ENCODE data around the gene USP7. TPM values are rescaled to one million over a fixed set of nuclear protein-coding genes. Genes with fewer than 3 reads are reported as not detected.

USP7 gene
- polyA plus RNA-seq, 1 of the 3 experiments (the other 2 are of a cell fraction): 8.6 TPM

DNA sequence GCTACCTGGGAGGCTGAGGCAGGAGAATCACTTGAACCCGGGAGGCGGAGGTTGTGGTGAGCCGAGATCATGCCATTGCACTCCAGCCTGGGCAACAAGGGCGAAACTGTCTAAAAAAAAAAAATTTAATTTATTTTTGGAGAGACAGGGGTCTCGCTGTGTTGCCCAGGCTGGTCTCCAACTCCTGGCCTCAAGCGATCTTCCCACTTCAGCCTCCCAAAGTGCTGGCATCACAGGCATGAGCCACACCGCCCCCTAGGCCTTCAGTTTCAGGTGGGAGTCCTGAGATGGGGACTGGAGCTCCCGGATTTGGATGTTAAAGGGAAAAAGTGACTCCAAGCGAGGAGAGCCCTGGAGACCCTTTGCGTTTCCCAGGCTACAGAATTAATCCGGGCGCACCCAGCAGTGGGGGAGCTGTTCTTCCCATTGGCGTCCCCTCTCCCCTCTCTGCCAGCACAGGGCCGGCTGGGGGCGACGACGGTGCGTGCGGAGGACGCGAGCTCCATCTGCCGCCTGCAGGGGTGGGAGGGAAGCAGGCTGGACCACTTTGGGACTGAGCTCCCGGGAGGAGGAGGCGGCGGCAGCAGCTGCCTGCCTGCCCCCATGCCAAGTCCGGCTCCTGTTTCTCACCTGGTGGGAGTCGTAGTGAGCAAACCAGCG is 49.3 kb upstream of the USP7 start:
- H2AFZ ChIP-seq (ENCODE audit: low read depth): no peak overlapping the region
- peaks cover 3% of the 10 kb centered on the region; the same call in 1 of the 2 replicates for H3K9me3 ChIP-seq
- POLR2A ChIA-PET: interaction anchor here (1.1 kb wide), 1 partner anchor 144 kb away, joined by 5 read pairs; the partner anchor contains the start of gene CARHSP1
- H3K27ac ChIP-seq (ENCODE audit: low read depth in 2 of 2, low read length in 1 of 2): no peak overlapping the region
- no peaks in the 10 kb centered on the region for H3K9me2 ChIP-seq
- H3F3A ChIP-seq (replicated peaks; ENCODE audit: insufficient read depth): no peaks in the 10 kb centered on the region
- H3K36me3 ChIP-seq (replicated peaks in 1 of 2; ENCODE audit: control insufficient read depth in 1 of 2, insufficient read depth in 2 of 2, low read length in 1 of 2): no peaks in the 10 kb centered on the region
- no peaks in the 10 kb centered on the region for H3K79me2 ChIP-seq (ENCODE audit: insufficient read depth)
- 55% methylated on average over 24 of the region's 28 CpGs for WGBS (ENCODE audit: low lambda C conversion rate)
- H4K20me1 ChIP-seq (ENCODE audit: insufficient read depth): no peaks in the 10 kb centered on the region
- no peak overlapping the region for H3K4me2 ChIP-seq
- peaks cover 0 to 3% of the 10 kb centered on the region in 2 experiments; a peak in 1 of 4 replicates for H3K4me1 ChIP-seq (ENCODE audit: control insufficient read depth in 1 of 2, insufficient read depth in 2 of 2, low read depth in 1 of 2, low read length in 1 of 2)
- DNase-seq: peak; percentile 79
- TF ChIP-seq USF2 (IDR thresholded peaks at IDR 0.05; ENCODE audit: borderline replicate concordance, low read depth, low read length) (no peak), RAD21 (IDR thresholded peaks at IDR 0.05; ENCODE audit: low read length) (peak; percentile 58), SMC3 (IDR thresholded peaks at IDR 0.05; ENCODE audit: low read depth, low read length) (peak; percentile 20; the same call in 1 of the 2 replicates), JUND (IDR thresholded peaks at IDR 0.05) (no peak), RFX5 (IDR thresholded peaks at IDR 0.05; ENCODE audit: low read length) (no peak), FOXJ3 (CRISPR knock-in tag; IDR thresholded peaks at IDR 0.05) (no peak)
- no peak overlapping the region for H3K4me3 ChIP-seq (ENCODE audit: low read depth in 2 of 2, low read length in 1 of 2)
- H3K27me3 ChIP-seq (ENCODE audit: insufficient read depth): no peaks in the 10 kb centered on the region
- H3K9ac ChIP-seq: no peak overlapping the region
- CTCF ChIA-PET: interaction anchor here (0.6 to 1.8 kb wide), 26 partner anchors 9 to 446 kb away, joined by 3 to 8 read pairs (median 4); partner anchors contain the start of gene USP7

GRCh38 chr16:9012330-9012729 is 48.6 kb upstream of the USP7 start:
- H3K4me1 ChIP-seq (ENCODE audit: control insufficient read depth in 1 of 2, insufficient read depth in 2 of 2, low read depth in 1 of 2, low read length in 1 of 2): peaks cover 0 to 3% of the 10 kb centered on the region in 2 experiments; a peak in 1 of 4 replicates
- H3K27me3 ChIP-seq (ENCODE audit: insufficient read depth): no peaks in the 10 kb centered on the region
- no peaks in the 10 kb centered on the region for H3K79me2 ChIP-seq (ENCODE audit: insufficient read depth)
- CTCF ChIA-PET: interaction anchor here (0.7 to 1.8 kb wide), 18 partner anchors 10 to 445 kb away, joined by 3 to 8 read pairs (median 4); partner anchors contain the start of gene USP7
- no peaks in the 10 kb centered on the region for H3K36me3 ChIP-seq (replicated peaks in 1 of 2; ENCODE audit: control insufficient read depth in 1 of 2, insufficient read depth in 2 of 2, low read length in 1 of 2)
- H3K4me2 ChIP-seq: no peak overlapping the region
- H3K4me3 ChIP-seq (ENCODE audit: low read depth in 2 of 2, low read length in 1 of 2): no peak overlapping the region
- H3K9ac ChIP-seq: no peak overlapping the region
- 76% methylated on average over 5 of the region's 6 CpGs for WGBS (ENCODE audit: low lambda C conversion rate)
- no peak overlapping the region for H3K27ac ChIP-seq (ENCODE audit: low read depth in 2 of 2, low read length in 1 of 2)
- H3K9me3 ChIP-seq: peaks cover 3% of the 10 kb centered on the region; the same call in 1 of the 2 replicates
- no peaks in the 10 kb centered on the region for H3F3A ChIP-seq (replicated peaks; ENCODE audit: insufficient read depth)
- H4K20me1 ChIP-seq (ENCODE audit: insufficient read depth): no peaks in the 10 kb centered on the region
- TF ChIP-seq USF2 (IDR thresholded peaks at IDR 0.05; ENCODE audit: borderline replicate concordance, low read depth, low read length): no peak
- no peak for TF ChIP-seq RCOR1 (IDR thresholded peaks at IDR 0.05; ENCODE audit: low read length)
- TF ChIP-seq JUND (IDR thresholded peaks at IDR 0.05): no peak
- TF ChIP-seq EP300 (IDR thresholded peaks at IDR 0.05; ENCODE audit: borderline replicate concordance in 1 of 2, low read depth in 1 of 2, low read length in 1 of 2): no peak
- no peak for TF ChIP-seq MEF2A (IDR thresholded peaks at IDR 0.05; ENCODE audit: borderline replicate concordance, low read depth)
- no peak for TF ChIP-seq TCF12 (IDR thresholded peaks at IDR 0.05)
- TF ChIP-seq CHD2 (IDR thresholded peaks at IDR 0.05; ENCODE audit: low read length, partially characterized antibody): no peak
- no peak for TF ChIP-seq EZH2phosphoT487 (IDR thresholded peaks at IDR 0.05; ENCODE audit: borderline replicate concordance, low read depth)
- no peak for TF ChIP-seq GABPA (IDR thresholded peaks at IDR 0.05; ENCODE audit: low read depth)
- no peaks in the 10 kb centered on the region for H3K9me2 ChIP-seq
- POLR2A ChIA-PET: no interaction called here
- no peak overlapping the region for H2AFZ ChIP-seq (ENCODE audit: low read depth)
- no peak for DNase-seq
